ENCODE measurements around the gene FBN1. TPM values are rescaled to one million over a fixed set of nuclear protein-coding genes. Genes with fewer than 3 reads are reported as not detected.

Gene FBN1
- total RNA-seq, 2 donors from 2014 or later = 57.1 to 84.9 TPM

DNA sequence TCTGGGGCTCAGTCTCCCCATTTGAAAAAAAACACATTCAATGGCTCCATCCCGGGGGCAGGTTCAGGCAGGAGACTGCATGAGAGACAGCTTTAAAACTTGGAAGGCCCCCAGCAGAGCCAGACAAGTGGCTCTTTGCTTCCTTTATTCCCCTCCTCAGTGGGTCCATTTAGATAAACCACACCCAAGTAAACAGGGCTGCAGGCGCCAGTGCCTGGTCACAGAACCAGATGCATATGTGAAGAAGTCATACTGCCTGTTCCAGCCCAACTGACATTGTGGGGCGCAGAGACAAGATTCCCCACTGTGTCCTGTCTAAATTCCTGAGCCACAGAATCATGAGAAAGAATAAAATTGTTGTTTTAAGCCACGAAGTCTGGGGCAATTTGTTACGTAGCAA, 9.0 kb downstream of the FBN1 start:
- no peak for TF ChIP-seq CTCF (IDR thresholded peaks at IDR 0.05)
- H3K4me1 ChIP-seq = peaks cover 0 to 12% of the 10 kb centered on the region in 2 donors
- no peaks in the 10 kb centered on the region for H3K27me3 ChIP-seq
- no peak for DNase-seq (ENCODE audit: low spot score)
- no peak overlapping the region for H3K4me3 ChIP-seq
- no peak overlapping the region for H3K27ac ChIP-seq
- no peaks in the 10 kb centered on the region for H3K36me3 ChIP-seq
- no peaks in the 10 kb centered on the region for H3K9me3 ChIP-seq

GRCh38 chr15:48634893-48635292, 10.6 kb downstream of the FBN1 start:
- Histone ChIP-seq H3K36me3 (no peaks in the 10 kb centered on the region), H3K4me1 (peaks cover 0 to 12% of the 10 kb centered on the region in 2 donors), H3K27ac (no peak overlapping the region)

DNA sequence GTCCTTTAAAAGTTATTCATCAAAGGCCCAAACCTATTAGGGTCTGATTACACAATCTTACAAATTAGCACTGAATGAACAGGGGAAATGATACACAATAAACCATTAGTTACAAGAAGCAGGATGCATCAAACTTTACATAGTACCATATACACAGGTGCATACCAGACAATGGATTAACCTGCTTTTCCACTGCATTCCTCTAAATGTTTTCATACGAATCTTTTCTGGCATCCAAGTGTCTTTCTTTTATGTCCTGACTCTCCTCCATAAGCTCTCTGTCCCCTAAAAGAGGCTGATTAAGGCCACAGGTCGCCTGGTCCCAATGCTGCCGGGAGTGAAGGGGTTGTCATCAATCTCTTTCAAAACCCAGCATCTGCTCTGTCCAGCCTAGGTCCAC, 11.4 kb downstream of the FBN1 start:
- Histone ChIP-seq H3K4me3 (no peak overlapping the region), H3K27ac (no peak overlapping the region), H3K9me3 (no peaks in the 10 kb centered on the region), H3K27me3 (no peaks in the 10 kb centered on the region), H3K4me1 (peaks cover 0 to 12% of the 10 kb centered on the region in 2 donors), H3K36me3 (no peaks in the 10 kb centered on the region)
- TF ChIP-seq CTCF (IDR thresholded peaks at IDR 0.05) = no peak
- no peak for DNase-seq (ENCODE audit: low spot score)

More at GRCh38 chr15:48634893-48635292, 10.6 kb downstream of the FBN1 start:
- DNase-seq (ENCODE audit: low spot score) = no peak
- no peak for TF ChIP-seq CTCF (IDR thresholded peaks at IDR 0.05)
- no peaks in the 10 kb centered on the region for H3K9me3 ChIP-seq
- no peaks in the 10 kb centered on the region for H3K27me3 ChIP-seq
- H3K4me3 ChIP-seq = no peak overlapping the region

DNA sequence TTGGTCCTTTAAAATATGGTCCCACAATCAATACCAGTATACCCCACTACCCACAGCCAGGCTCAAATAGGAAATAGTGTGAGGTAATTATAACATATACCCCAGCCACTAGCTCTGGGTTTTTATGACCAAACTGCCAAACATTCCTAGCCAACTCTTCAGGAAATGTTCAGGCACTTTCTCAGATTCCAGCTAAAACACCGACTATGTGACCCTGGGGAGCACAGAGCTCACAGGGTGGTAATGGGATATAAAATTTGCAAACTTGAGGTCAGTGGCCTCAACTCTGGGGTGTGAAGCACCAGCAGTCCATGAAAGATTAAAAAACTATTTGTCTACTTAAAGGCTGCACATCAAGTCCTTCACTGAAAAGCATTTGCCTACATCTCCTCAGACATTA, 12.9 kb downstream of the FBN1 start:
- H3K4me1 ChIP-seq = peaks cover 0 to 18% of the 10 kb centered on the region in 2 donors
- no peak for DNase-seq (ENCODE audit: low spot score)
- no peaks in the 10 kb centered on the region for H3K36me3 ChIP-seq
- no peak overlapping the region for H3K27ac ChIP-seq
- H3K4me3 ChIP-seq = no peak overlapping the region
- no peak for TF ChIP-seq CTCF (IDR thresholded peaks at IDR 0.05)
- no peaks in the 10 kb centered on the region for H3K9me3 ChIP-seq
- H3K27me3 ChIP-seq = no peaks in the 10 kb centered on the region

DNA sequence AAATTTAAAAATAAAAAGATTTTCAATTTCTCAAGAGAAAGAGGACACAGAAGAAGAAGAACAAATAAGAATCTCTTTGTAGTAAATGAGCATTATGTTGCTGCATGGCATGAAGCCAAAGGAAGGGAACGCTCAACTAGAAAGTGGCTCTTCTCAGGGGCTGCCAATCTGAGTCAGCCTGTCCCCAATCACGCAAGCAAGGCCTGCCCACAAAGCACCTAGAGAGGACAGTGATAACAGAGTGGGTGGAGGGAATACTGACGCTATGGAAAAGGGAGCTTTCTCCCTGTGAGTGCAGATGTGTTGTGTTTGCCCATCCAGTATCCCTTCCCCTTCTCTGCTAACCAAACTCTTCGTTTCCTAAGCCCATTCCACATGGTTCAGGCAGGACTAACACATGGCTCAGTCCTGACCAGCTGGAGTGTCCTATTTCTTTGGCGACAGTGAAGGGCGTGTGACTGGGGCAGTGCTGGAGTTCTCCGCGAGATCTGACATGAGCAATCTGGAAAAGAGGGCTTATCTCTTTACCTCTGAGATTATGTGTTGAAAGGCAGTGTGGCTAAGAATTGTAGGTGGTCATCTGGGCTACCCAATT, 14.2 kb downstream of the FBN1 start:
- no peak for DNase-seq (ENCODE audit: low spot score)
- peak overlapping the region; percentile 17 to 38 for H3K27ac ChIP-seq
- no peaks in the 10 kb centered on the region for H3K27me3 ChIP-seq
- H3K36me3 ChIP-seq = no peaks in the 10 kb centered on the region
- H3K4me3 ChIP-seq = no peak overlapping the region
- no peaks in the 10 kb centered on the region for H3K9me3 ChIP-seq
- H3K4me1 ChIP-seq = peaks cover 0 to 24% of the 10 kb centered on the region in 2 donors
- TF ChIP-seq CTCF (IDR thresholded peaks at IDR 0.05) = no peak

DNA sequence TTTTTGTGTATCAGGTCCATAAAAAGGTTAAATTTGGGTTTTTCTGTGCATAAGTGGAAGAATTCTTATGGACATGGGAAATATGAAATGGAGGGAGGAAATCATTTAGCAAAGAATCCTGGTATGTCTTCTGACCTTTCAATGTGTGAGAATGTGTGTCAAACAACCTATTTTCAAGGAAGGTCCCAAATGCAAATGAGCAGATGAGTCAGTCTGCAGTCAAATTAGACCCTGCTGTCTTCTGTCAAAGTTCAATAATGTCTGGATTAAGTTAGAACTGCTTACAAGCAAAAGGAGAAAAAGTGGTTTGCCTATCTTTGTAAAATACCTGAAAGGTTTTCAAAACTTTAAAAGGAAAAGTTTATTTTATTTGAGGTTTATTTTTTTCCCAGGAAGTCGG, 15.3 kb downstream of the FBN1 start:
- Histone ChIP-seq H3K27ac (no peak overlapping the region), H3K4me3 (no peak overlapping the region), H3K27me3 (no peaks in the 10 kb centered on the region), H3K4me1 (peaks cover 0 to 24% of the 10 kb centered on the region in 2 donors), H3K9me3 (no peaks in the 10 kb centered on the region), H3K36me3 (no peaks in the 10 kb centered on the region)
- DNase-seq (ENCODE audit: low spot score) = no peak
- no peak for TF ChIP-seq CTCF (IDR thresholded peaks at IDR 0.05)

Measured in right atrium auricular region (tissue), 2 donors.